ENCODE measurements around the gene SNCG. TPM values are rescaled to one million over a fixed set of nuclear protein-coding genes. Genes with fewer than 3 reads are reported as not detected.

SNCG gene
- total RNA-seq, 1 experiment from 2014 or later, result 647 TPM

GRCh38 chr10:86960003-86960862 is 1.8 kb downstream of the SNCG start:
- peak; percentile 92 for DNase-seq (ENCODE audit: low spot score)

DNA sequence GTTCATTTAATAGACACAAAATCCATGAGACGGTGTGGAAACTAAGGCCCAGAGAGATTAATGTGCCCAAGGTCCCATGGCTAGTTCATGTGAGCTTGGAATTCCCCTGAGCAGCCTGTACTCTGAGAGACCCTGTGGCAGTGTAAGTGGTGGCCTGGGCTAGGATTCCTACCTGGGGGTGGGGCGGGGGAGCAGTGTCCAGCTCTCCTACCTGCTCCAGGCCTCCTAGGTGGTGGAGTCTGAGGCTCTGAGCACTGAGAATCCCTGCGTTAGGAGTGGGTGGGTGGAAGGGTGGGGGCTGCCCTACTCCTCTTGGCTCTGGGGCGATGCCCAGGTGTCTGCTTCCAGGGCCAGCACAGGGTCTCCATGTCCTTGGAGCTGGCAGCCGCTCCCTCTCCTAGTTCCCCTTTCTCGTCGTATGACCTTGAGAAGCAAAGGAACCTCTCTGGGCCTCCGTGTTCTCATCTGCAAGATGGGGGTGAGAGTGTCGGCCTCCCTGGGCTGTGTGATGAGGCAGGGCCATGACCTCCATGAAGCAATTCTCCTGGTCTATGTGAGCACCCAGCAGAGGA is 2.5 kb downstream of the SNCG start:
- no peak for DNase-seq (ENCODE audit: low spot score)

GRCh38 chr10:86961481-86962091 is 3.2 kb downstream of the SNCG start:
- DNase-seq (ENCODE audit: low spot score), result no peak

- DNase-seq (ENCODE audit: low spot score), result no peak
Measured at GRCh38 chr10:86962136-86962980, 4.0 kb downstream of the SNCG start.

- DNase-seq (ENCODE audit: low spot score), result no peak
Measured at GRCh38 chr10:86962981-86963310, 4.5 kb downstream of the SNCG start.

GRCh38 chr10:86963341-86963919 is 5.0 kb downstream of the SNCG start:
- DNase-seq (ENCODE audit: low spot score), result no peak

GRCh38 chr10:86964061-86964846 is 5.9 kb downstream of the SNCG start:
- no peak for DNase-seq (ENCODE audit: low spot score)

GRCh38 chr10:86964847-86965190 is 6.4 kb downstream of the SNCG start:
- no peak for DNase-seq (ENCODE audit: low spot score)

GRCh38 chr10:86965986-86966654 is 7.7 kb downstream of the SNCG start:
- DNase-seq (ENCODE audit: low spot score), result no peak

- DNase-seq (ENCODE audit: low spot score), result no peak
Measured at GRCh38 chr10:86967481-86967941, 9.1 kb downstream of the SNCG start.

DNA sequence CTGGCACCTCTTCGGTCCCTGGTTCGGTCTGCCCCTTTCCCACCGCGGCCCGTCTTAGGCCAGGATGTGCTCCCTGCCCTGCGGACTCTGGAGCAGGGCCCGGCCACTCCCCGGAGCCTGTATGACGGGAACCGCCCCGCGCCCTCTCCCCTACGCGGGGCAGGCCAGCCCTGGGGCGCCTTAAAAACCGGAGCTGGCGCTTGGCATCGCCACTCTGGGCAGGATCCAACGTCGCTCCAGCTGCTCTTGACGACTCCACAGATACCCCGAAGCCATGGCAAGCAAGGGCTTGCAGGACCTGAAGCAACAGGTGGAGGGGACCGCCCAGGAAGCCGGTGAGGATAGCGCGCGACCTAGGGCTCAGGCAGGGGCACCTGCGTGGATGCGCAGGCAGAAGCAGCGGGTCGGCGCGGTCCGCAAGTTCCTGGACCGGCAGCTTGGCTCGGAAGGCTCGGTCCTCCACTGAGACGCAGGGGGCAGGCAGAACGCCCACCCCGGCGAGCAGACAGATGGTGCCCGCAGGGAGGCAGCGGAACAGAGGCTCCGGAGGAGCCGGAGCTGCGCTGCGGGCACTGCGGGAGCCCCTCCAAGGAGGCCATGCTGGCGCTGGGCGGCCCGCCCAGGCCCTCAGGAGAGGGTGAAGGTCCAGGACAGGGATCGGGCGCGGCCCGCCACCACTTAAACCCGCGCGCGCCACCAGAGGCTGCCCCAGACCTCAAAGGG is 10.0 kb downstream of the SNCG start, which contains the start of gene ADIRF:
Gene ADIRF (plus strand): TSS at position 212 of the 723 bp plus-strand sequence. CDS start 63 bp downstream, at position 275.
- no peak for DNase-seq (ENCODE audit: low spot score)

- no peak for DNase-seq (ENCODE audit: low spot score)
Measured at GRCh38 chr10:86968994-86969355, 10.6 kb downstream of the SNCG start.

DNA sequence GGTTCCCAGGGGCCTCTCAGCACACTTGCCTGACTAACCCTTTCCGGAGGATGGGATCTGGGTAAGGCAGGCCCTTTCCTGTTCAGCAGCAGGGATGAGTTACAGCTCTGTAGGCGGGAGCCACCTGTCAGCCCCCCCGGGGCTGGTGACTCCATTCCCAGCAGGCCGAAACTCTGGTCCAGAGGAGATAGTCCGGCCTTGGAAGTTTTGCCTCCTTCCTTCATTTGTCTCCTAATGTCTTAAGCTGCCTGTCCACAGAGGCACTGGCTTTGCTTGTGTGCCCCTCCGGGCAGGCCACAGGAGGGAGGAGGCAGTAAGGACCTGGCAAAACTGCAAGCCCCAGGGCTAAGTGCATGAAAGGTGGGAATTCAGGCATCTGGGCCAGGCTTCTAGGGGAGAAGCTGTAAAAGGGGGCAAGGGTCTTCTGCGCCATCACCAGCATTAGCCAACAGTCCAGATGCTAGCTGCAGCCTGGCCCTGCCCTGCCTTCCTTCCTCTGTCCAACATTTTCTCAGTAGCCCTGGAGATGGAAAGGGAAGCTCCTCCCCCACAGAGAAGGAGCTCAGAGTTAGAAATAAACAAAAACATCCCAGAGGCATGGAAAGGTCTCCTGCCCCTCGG is 11.1 kb downstream of the SNCG start:
- DNase-seq (ENCODE audit: low spot score), result no peak

GRCh38 chr10:86970162-86970981 is 12.0 kb downstream of the SNCG start:
- DNase-seq (ENCODE audit: low spot score), result no peak

- no peak for DNase-seq (ENCODE audit: low spot score)
Measured at GRCh38 chr10:86970982-86971231, 12.5 kb downstream of the SNCG start.

- DNase-seq (ENCODE audit: low spot score), result peak; percentile 73
Measured at GRCh38 chr10:86971232-86971991, 13.0 kb downstream of the SNCG start.

DNA sequence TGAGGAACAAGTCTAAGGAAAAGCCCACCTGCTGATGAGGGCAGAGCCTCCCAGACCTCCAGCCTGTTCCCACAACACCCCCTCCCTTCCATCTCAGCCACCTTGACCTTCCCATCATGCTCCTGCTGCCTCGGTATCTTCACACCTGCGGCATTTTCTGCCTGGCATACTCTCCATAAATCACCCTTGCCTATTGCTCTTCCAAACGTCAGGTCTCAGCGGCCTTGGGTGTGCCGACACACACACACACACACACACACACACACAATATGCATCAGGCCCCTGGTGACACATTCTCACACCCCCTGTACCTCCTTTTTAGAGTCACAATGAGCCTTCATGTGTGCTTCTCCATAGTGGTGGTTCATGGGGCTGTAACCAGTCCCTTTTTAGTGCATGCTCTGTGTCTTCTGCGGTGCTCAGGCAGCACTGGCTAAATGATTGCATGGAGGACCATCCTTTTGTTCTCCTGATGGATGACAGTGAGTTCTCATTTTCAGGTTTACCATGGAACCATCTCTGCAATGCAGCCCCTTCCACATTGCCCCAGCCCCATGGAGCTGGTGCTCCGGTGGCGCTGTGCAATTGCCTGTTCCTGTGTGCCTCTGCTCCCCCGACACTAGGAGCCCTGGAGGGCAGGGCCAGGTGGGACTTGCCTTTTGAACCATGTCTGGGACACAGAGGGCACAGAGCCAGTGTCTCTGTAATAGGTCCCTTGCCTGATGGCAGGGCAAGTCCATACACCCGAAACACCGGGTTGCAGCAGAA is 14.4 kb downstream of the SNCG start:
- DNase-seq (ENCODE audit: low spot score), result no peak

All from HT-29 (cell line).